Glomerular visceral epithelial cell (primary cell): ENCODE data around the gene NRIP3.
"Not testable (repeated sequence)": the region's sequence is repeated elsewhere in the genome, so short reads cannot be mapped to it uniquely, and the experiment has no call there.

Experiments used
- DNase-seq: peaks from one replicate; pipeline ENCODE4 v3.0.0-alpha.2; 2016; ENCODE audit errors: extremely low spot score

The NRIP3 gene

GRCh38 chr11:8971924-8972316 lies 31.9 kb downstream of the NRIP3 start:
- DNase-seq = no peak

DNA sequence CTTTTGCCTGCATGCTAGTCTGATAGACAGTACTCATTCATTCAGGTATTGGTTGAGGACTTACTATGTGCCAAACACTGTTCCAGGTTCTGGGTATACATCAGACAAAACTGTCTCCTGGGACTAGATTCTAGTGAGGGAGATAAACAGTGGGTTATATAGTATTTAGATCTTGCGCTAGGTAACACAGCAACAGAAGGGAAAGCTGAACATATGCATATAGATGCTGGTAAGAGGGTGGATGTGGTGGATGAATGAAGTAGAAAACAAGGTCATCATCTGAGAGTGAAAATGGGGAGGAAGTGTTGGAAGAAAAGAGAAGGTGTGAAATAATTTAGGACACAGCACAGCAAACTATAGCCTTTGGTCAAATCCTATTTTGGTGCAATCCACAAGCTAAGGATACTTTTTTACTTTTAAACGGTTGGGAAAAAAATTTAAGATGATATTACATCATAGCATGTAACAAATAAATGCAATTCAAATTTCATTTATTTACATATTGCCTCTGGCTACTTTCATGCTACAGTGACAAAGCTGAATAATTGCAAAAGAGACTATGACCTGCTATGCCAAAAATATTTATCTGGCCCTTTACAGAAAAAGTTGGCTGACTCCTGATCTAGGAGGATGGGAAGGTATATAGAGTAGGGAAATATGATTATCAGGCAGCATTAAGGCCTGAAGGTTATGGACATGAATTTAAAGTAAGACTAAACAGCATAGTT lies 32.4 kb downstream of the NRIP3 start:
- DNase-seq = no peak

DNA sequence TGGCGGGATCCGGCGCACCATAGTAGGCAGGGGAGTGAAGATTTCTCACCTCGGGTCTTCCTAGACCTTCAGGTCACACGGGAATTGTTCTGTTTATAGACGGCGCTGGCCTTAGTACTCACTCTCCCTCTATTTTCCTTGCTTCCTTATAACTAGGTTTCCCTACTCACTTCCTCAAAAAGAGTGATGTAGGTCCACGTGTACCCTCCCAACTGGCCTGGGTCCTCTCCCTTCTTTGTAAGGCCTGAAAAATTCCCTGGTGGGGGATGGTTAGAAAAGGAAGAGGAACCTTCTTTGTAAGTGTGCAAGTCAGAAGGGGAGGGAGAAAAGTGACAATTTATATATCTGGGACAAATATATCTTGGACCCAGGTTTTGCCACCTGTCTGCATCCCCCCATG lies 36.6 kb downstream of the NRIP3 start:
- no peak for DNase-seq

GRCh38 chr11:8964324-8965320 lies 39.2 kb downstream of the NRIP3 start, which contains the start of gene TMEM9B:
Gene TMEM9B (minus strand): TSS chr11:8964442. CDS start chr11:8964313, 129 bp downstream.
- peak; percentile 86 for DNase-seq

GRCh38 chr11:8963569-8964323 lies 40.1 kb downstream of the NRIP3 start:
- DNase-seq = peak; percentile 77

DNA sequence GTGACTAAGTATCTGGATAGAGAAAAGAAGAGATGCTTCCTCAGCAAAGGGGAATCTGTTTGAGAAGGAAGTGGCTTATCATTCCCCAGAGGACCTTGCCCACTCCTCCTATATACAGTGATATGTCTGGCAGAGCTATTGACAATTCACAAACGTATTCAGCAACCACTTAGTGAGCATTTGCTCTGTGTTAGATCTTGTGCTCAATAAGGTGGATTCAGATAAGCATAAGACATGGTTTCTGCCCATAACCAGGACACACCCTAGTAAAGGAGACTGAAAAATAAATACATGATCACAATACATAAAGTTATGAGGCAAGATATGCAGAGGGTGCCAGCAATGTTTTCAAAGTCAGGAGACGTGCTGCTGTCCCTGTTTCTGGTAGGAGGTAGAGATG lies 41.0 kb downstream of the NRIP3 start:
- DNase-seq = no peak

DNA sequence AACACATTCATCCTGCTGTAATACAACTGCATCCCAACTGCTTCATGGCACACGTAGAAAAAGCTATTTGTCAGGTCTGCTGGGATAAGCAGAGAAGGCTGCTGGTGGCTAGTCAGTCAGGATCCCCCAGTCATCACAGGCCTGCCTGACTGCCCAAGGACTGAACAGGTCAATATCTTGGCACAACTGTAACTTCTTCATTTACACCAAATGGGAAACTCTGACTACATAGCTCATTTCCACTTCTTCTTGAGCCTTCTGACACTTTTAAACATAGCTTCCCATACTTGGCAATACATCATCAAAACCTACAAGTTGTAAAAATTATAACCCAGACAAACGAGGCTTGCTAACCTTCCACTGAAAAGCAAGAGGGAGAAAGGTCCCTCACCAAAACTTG lies 42.4 kb downstream of the NRIP3 start:
- DNase-seq = no peak

DNA sequence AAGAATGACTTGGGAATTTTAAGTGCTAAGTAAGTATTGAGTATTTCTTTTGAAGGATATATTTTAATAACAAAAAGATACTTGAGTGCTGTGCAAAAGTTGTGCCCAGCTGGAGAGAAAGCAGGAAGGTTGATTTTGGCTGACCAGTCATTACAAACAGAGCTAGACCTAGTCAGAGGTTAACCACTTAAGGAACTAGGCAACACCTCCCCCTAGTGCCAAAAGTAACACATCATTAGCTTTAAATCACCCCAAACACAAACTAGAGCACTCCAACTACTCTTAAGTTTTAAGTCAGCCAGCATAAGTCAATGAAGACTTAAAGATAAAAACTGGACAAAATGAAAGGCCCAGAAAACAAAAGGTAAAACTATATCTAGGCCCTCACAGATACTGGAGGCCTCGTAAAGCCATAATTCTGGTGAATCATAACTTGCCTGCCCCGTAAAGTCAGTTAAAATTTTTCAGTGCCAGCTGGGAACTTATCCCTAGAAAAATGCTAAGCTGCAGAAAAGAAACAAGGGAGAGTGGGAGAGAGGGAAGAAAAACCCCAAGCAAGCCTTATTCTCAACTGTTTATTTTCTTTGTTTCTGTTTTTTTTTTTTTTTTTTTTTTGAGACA lies 44.1 kb downstream of the NRIP3 start:
- peak; percentile 77 for DNase-seq

GRCh38 chr11:8956860-8957259 lies 46.9 kb downstream of the NRIP3 start:
- DNase-seq = no peak

- no peak for DNase-seq
Observed at GRCh38 chr11:8948886-8949285, 54.9 kb downstream of the NRIP3 start.

DNA sequence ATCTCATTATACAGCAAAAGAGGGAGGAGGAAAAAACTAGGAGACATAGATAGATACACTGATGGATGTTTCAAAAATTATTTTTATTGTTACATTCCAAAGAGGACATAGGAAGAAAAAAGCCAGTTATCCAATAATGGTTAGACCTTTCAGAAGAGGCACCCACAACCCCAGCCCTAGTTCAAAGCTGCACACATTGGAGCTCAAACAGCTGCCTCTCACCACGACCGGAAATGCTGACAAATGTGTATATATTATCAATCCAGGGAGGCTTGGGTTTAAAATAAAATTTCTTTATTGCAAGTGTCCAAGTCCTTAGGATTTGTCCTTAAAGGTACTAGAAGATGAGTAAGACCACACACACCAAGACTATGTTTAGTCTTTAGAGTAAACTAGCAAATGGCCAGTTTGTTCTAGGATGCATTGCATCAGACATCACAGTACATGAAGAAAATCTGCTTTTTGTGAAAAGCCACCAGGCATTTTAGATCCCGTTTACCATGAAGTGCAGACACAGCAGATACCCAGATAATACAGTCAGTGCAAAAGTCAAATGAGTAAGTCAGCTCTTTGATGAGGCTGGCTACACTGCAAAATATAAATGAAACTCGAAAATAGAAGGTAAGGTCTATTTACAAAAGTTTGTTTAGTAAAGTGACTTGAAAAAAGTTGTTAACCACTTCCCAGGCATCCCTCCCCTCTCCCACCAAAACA lies 56.4 kb downstream of the NRIP3 start:
- no peak for DNase-seq

- no peak for DNase-seq
Observed at GRCh38 chr11:8942518-8943066, 61.2 kb downstream of the NRIP3 start, which contains the start of gene ASCL3. Gene ASCL3 (minus strand): TSS chr11:8943016. CDS start chr11:8938161, 4,855 bp downstream.

GRCh38 chr11:8941341-8942103 lies 62.3 kb downstream of the NRIP3 start:
- no peak for DNase-seq

- no peak for DNase-seq
Observed at GRCh38 chr11:8937659-8938058, 66.1 kb downstream of the NRIP3 start.

DNA sequence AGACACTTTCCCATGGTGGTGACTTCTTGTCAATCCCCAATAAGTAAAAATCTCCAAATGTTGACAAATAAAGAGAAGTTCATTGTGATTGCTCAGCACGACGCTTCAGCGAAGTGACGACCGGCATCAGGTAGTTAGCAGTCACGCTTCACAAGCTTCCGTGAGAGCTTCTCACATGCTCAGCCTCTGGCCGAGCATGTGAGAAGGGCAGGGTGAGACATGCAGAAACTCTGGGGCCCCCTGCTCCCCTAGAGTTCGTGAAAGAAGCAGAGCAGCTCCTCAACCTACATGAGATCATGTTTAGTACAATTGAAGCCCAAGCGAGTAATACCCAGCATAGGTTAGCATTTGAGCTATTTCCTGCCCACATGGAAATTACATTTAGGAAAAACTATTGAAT lies 66.6 kb downstream of the NRIP3 start:
- DNase-seq = no peak

DNA sequence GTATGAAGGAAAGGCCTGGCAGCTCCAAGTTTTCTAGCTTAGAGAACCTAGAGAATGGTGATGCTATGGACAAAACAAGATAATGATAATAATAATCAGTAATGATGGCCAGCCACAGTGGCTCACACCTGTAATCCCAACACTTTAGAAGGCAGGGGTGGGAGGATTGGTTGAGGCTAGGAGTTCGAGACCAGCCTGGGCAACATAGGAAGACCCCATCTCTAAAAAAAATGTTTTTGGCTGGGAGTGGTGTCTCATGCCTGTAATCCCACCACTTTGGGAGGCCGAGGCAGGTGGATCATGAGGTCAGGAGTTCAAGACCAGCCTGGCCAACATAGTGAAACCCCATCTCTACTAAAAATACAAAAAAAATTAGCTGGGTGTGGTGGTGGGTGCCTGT lies 68.0 kb downstream of the NRIP3 start:
- DNase-seq = not testable (repeated sequence)

- DNase-seq = peak; percentile 30
Observed at GRCh38 chr11:8934742-8935488, 68.9 kb downstream of the NRIP3 start.

GRCh38 chr11:8933931-8934330 lies 69.9 kb downstream of the NRIP3 start:
- no peak for DNase-seq
